Cerebellar nuclear complex (tissue), 1 donor: Measurements from ENCODE around the gene TAS2R13.

Experiments used
- DNase-seq, 2 experiments: peaks; one replicate each; lab custom pipeline; 2025; lab: John Stamatoyannopoulos, UW

Gene TAS2R13, protein sequence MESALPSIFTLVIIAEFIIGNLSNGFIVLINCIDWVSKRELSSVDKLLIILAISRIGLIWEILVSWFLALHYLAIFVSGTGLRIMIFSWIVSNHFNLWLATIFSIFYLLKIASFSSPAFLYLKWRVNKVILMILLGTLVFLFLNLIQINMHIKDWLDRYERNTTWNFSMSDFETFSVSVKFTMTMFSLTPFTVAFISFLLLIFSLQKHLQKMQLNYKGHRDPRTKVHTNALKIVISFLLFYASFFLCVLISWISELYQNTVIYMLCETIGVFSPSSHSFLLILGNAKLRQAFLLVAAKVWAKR

DNA sequence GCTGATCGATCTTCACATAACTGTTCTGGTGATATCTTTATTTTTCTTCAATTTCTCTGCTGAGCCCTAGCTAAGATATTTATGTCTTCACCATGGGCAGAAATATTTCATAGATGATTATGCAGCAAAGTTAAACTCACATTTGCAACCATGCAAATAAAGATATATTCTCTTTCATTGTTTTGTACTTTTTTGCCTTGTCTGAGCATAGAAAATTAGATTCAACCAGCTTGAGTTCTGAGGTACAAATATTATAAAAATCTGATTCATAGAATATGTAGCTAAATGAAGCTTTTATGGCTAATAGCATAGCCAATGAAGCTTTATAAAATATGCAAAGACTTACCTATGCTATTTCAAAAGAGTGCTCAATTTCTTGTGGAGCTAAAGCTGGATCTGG, at the start of gene TAS2R13:
Gene TAS2R13, minus strand, starts transcription at position 101 of the 400 bp plus-strand sequence. CDS start 264 bp downstream, outside the sequence.
- no peak for DNase-seq

DNA sequence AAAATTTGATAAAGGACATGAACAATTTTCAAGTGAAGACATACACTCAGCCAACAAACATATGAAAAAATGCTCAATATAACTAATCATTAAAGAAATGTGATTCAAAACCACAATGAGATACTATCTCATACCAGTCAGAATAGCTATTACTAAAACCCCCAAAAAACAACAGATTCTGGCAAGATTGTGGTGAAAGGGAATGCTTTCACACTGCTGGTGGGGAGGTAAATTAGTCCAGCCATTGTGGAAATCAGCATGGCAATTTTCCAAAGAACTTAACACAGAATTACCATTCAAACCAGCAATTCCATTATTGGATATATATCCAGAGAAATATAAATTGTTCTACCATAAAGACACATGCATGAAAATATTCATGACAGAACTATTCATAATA, 48.4 kb upstream of the TAS2R13 start:
- no peak for DNase-seq

DNA sequence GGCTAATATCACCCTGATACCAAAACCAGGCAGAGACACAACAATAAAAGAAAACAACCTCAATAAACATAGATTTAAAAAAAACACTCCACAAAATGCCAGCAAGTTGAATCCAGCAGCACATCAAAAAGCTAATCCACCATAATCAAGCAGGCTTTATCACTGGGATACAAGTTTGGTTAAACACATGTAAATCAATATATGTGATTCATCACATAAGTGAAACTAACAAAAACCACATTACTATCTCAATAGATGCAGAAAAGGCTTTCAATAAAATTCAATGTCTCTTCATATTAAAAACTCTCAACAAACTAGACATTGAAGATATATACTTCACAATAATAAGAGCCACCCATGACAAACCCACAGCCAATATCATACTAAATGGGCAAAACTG, 46.7 kb upstream of the TAS2R13 start:
- no peak for DNase-seq

DNA sequence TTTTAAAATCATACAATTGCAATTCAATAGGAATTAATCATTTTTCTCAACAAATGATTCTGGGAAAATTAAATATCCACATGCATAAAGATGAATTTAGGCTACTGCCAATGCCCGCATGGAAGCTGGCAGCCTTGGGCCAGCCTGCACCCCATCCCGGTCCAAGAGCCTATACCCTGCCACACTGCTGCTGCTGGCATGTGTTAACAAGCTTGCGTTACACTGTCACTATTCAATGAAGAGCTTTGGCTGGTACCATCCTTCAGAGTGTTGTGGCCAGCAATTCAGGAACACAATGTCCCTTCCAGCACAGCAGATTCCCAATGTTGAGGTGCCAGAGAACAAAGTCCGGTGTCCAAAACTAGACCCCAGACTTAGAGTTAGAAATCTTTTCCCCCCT, 43.3 kb upstream of the TAS2R13 start:
- no peak for DNase-seq

DNA sequence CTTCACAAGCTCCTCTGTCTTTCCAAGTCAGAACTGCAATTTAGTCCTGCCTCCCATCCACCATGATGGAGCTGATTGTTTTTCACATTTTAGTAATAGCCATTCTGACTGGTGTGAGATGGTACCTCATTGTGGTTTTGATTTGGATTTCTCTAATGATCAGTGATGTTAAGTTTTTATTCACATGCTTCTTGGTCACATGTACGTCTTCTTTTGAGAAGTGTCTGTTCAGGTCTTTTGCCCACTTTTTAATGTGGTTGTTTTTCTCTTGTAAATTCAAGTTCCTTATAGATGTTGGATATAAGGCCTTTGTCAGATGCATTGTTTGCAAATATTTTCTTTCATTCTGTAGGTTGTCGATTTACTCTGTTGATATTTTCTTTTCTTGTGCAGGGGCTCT, 33.8 kb upstream of the TAS2R13 start:
- no peak for DNase-seq

DNA sequence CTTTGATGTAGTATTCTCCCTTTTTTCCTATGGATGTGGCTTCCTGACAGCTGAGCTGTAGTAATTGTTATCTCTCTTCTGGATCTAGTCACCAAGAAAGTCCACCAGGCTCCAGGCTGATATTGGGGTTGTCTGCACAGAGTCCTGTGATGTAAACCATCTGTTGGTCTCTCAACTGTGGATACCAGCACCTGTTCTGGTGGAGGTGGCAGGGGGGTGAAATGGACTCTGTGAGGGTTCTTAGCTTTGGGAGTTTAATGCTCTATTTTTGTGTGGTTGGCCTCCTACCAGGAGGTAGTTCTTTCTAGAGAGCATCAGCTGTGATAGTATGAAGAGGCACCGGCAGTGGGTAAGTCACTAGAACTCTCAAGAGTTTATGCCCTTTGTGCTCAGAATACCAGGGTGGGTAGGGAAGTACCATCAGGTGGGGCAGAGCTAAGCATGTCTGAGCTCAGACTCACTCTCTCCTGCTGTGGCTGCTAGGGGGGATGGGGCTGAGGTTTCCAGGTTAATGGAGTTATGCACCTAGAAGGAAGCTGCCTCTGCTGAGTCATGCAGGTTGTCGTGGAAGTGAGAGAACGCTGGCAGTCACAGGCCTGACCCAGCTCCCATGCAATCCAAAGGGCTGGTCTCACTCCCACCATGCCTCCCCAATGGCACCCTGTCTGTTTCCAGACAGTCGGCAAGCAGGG, 32.7 kb upstream of the TAS2R13 start:
- no peak for DNase-seq

DNA sequence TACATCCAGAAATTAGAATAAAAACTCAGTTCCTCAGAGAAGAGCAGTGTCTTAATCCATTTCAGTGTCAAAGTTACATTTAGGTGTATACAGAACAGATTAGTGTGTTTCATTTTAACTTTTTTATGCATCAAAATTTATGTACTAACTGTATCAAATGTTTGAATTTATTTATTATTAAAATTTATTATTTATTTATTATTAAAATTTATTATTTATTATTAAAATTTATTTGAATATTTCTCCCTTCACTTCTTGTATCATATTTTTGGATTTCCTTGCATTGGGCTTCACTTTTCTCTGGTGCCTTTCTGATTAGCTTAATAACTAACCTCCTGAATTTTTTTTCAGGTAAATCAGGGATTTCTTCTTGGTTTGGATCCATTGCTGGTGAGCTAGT, 32.0 kb upstream of the TAS2R13 start:
- DNase-seq = no peak

DNA sequence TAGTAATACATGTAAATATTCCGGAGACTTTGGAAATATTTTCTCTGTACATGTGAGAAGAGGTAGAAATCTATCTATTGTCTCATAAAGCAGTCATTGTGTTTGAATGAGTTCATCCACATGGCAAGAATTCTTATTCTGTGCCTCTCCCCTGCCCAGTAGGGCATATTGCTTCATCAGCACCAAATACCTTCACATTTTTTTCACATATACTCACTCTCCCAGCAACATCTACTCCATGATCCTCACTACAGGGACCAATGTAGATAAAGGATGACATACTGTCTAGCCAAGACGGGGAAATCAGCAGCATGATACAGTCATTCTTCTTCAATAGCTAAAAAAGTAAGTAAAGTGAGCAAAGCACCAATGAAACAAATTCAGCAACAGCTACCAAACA, 31.0 kb upstream of the TAS2R13 start:
- no peak for DNase-seq

DNA sequence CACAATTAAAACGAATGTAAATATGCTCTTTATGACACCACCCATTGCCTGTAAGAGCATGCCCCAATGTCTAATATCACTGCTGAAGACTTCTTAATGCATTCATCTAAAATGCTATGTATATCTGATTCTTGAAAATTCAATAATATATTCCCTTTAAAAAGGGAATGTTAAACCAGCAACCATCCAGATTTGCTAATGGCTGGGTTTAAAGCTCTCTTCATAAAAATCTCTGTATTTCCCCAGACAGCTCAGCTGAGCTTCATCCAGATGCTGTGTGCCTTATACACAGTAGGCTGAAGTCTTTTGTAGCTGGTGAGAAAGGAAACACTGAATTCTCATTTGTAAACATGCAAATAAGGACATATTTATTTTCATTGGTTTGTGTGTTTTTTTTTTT, 29.8 kb upstream of the TAS2R13 start, which contains the start of gene TAS2R14:
Gene TAS2R14, minus strand, starts transcription at position 101 of the 400 bp plus-strand sequence. Its CDS starts 56 bp downstream, at position 45.
- no peak for DNase-seq

DNA sequence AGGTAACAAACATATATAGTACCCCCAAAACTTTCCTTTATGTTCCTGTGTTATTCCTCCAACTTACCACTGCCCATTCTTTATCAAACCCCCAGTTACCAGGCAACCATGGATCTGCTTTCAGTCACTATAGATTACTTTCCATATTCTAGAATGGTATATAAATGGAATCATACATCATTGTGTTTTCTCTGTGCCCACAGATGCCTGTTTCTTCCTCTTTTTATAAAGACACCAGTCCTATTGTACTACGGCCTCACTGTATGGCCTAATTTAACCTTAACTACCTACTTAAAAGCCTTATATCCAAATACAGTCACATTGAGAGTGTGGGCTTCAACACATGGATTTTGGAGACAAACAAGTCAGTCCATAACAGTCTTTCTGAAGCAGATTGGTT, 27.1 kb upstream of the TAS2R13 start:
- no peak for DNase-seq

DNA sequence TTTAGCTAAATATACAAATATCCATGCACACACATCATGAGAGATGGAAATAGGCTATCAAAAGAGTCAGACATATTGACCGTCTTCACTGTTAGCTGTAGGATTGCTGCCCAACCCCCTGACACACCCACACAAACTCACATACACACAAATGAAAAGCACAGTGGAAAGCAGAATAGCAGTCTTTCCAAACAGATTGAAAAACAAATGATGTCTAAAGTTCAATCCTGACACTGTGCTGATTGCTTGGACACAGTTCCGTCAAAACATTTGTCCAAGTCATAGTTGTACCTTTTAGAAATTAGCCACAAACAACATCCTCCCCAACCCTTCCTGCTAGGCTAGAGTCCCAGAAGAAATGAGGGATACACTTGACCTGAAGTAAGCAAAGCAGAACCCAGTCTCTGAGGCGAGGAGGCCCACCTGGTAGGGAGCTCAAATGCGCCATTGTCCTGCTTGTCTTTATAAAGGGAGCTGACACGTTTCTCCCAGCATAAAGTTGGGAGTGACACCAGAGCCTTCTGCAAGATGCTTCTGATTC, 19.5 kb upstream of the TAS2R13 start, which contains the start of gene PRH2:
Gene PRH2, plus strand, starts transcription at position 491 of the 541 bp plus-strand sequence. Its CDS starts 38 bp downstream, at position 529.
- no peak for DNase-seq

DNA sequence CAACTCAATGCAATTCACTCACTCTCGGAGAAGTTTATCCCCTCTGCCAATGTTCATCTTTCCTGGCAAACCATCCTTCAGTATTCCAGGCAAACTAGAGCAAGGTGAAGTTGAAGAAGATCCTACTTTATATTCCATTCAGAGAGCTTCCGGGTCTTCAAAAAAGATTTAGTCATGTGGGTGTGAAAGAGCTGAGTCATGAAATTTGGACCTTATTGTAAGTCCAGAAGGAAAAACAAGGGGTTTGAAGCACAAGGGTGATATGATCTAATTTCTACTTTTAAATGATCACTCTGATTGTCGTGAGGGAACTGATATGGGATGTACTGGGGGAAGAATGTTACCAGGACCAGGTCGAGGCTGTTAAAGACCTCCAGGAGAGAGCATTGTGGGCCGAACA, 16.9 kb upstream of the TAS2R13 start:
- DNase-seq = no peak

DNA sequence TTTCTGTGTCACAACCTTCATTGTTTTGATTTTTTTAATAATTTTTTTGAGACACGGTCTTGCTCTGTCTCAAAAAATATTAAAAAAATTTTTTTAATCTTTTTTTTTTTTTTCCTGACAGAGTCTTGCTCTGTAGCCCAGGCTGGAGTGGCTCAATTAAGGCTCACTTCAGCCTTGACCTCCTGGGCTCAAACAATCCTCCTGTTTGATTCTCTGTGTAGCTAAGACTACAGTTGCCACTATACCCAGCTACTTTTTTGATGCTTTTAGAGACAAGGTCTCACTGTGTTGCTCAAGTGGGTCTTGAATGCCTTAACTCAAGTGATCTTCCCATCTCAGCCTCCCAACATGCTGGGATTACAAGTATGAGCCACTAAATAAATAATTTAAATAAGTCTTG, 10.4 kb upstream of the TAS2R13 start:
- no peak for DNase-seq

DNA sequence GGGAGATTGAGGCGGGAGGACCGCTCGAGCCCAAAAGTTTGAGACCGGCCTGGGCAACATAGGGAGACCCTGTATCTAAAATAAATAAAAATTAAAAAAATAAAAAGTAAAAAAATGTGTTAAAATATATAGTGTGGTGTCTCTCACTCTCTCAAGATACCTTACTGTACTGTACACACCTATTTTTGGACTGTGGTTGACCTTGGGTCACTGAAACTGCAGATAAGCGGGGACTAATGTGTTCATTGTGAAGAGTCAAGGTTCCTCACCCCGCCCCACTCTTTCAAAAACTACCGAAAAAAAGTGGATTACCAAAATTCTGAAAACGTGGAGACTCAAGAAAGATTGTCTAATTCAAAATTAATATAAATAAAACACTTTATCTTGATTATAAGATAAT, 1.0 kb upstream of the TAS2R13 start:
- DNase-seq = no peak

DNA sequence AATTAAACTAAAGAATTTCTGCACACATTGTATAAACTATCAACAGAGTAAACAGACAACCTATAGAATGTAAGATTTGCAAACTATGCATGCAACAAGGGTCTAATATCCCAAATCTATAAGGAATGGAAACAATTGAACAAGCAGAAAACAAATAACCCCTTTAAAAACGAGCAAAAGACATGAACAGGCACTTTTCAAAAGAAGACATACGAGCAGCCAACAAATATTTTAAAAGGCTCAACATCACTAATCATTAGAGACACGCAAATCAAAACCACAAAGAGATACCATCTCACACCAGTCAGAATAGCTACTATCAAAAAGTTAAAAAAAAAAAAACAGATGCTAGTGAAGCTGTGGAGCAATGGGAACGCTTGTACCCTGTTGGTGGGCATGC, 4.7 kb downstream of the TAS2R13 start:
- DNase-seq = no peak

DNA sequence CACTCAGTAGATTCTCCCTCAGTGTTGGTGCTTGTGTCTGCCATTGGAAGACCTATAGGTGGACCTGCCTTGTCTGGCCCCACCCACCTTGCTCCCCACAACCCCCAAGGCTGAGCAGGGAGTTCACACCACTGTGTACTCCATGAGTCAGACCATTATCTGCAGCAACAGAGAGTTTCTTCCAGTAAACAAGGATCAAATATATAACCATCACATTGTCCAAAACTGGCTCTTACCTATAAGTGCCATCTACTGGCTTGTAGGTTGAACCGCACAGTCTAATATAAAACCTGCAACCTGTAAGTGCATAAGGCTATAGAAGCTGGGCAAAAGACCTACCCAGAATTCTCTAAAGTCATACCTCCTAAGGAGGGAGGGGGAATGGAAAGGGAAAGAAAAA, 7.9 kb downstream of the TAS2R13 start:
- DNase-seq = no peak

DNA sequence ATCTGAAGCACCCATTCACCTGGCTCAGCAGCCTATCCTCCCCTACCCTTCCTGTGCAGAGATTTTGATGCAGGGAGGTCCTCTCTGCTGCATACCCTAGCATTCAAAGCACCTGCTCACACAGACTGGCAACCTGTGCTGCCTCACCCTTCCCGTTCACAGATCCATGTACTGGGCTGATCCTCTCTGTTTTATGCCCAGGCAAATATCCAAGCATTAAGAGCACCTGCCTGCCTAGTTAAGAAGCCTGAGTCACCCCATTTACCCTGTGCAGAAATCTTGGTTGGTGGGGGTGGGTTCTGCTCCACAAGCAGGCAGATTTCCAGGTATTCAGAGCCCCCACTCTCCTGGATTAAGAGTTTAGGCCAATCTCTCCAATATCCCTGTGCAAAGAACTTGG, 8.4 kb downstream of the TAS2R13 start:
- DNase-seq = no peak

DNA sequence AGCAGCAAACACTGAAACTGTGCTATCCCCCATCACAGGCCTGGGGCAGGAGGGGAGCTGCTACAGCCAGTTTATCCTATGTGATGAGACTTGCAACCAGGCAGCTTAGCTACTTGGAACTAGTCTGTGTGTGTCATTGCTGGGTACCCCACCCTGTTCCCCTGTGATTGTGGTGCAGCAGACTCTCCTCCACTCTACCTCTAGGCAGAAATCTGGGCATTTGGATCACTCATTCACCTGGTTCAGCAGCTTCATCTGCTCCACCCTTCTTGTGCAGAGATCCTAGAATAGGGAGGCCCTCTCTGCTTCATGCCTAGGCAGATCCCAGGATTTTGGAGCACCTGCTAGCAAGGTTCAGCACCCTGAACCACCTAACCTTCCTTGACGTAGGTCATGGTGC, 8.8 kb downstream of the TAS2R13 start:
- DNase-seq = no peak

DNA sequence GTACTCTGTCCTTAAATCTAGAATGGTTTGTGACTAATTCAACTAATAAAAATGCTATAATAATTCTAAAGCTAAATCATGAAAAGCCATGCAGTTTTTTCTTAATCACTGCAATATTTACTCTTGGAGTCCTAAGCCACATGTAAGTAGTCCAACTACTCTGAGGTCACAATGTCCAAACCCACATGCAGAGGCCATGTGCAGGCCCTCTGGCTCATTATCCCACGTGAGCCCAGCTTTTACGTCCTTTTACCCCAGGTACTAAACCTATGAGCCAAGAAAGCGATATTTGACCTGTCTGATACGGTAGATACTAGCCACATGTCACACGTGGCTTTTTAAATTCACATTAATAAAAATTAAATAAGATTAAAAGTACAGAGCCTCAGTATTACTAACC, 12.5 kb downstream of the TAS2R13 start:
- DNase-seq = no peak

DNA sequence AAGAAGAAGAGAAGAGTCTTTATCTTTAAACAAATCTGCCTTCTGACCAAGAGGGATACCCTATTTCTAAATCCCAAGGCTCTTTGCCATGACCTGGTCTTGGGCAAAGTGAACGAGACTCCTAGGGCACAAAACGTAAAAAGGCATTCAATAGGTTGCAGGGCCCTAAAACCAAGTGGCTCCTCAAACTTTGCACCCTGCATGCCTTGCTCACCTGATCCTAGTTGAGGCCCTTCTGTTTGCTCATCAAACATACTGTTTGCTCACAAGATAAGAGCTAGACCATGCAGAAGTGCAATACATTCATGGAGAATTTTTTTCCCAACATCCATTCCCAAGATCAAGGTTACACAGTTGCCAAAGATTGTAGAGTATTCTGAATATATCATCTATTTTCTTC, 17.4 kb downstream of the TAS2R13 start:
- DNase-seq = no peak

DNA sequence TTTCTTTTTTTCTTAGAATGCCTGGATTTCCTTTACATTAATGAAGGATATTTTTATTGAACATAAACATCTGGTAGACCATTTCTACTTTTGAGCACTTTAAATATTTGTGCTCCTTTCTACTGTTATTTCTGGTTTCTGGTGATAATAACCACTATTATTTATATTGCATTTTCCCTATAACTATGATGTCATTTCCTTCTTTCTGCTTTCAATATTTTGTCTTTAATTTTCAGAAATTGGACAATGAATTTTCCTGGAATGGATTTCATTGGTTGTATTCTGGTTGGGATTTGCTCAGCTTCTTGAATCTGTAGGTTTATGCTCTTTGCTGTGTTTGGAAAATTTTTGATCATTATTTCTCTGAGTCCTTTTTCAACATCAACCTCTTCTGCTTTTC, 20.1 kb downstream of the TAS2R13 start:
- DNase-seq = no peak

DNA sequence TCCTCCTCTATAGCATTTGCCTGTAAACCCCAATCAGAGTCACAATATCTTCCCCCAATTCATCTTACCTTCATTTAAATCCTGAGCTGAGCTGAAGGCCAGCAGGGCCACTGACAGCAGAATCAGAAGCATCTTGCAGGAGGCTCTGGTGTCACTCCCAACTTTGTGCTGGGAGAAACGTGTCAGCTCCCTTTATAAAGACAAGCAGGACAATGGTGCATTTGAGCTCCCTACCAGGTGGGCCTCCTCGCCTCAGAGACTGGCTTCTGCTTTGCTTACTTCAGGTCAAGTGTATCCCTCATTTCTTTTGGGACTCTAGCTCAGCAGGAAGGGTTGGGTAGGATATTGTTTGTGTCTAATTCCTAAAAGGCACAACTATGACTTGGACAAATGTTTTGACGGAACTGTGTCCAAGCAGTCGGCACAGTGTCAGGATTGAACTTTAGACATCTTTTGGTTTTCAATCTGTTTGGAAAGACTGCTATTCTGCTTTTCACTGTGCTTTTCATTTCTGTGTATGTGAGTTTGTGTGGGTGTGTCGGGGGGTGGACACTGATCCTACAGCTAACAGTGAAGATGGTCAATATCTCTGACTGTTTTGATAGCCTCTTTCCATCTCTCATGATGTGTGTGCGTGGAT, 25.2 kb downstream of the TAS2R13 start, which contains the start of gene PRH1:
Gene PRH1, minus strand, starts transcription at position 170 of the 640 bp plus-strand sequence. Its CDS starts 38 bp downstream, at position 132.
- DNase-seq = no peak

DNA sequence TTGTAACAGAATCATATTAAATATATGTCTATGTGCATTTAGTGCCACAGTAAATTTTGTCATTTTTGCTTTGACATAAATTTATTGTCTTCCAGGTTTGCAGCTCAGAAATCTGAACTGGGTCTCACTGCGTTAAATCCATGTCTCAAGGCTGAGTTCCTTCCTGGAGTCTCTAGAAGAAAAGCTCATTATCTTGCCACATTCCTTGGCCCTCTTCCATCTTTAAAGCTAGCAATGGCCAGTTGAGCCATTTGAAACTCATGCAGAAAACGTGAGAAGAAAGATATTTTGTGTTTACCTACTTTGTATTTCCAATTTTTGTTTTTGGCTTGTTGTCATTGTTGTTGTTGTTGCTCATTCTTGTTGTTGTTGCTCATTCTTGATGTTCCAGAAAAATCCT, 36.0 kb downstream of the TAS2R13 start:
- no peak for DNase-seq
